ENCODE data around the gene CARD10. TPM values are rescaled to one million over a fixed set of nuclear protein-coding genes. Genes with fewer than 3 reads are reported as not detected.

The CARD10 gene
- total and polyA plus RNA-seq, 2 of the 13 experiments (the other 11 are each of a cell fraction or from before 2014, with no cell fraction given) = 35.2 to 55.8 TPM

DNA sequence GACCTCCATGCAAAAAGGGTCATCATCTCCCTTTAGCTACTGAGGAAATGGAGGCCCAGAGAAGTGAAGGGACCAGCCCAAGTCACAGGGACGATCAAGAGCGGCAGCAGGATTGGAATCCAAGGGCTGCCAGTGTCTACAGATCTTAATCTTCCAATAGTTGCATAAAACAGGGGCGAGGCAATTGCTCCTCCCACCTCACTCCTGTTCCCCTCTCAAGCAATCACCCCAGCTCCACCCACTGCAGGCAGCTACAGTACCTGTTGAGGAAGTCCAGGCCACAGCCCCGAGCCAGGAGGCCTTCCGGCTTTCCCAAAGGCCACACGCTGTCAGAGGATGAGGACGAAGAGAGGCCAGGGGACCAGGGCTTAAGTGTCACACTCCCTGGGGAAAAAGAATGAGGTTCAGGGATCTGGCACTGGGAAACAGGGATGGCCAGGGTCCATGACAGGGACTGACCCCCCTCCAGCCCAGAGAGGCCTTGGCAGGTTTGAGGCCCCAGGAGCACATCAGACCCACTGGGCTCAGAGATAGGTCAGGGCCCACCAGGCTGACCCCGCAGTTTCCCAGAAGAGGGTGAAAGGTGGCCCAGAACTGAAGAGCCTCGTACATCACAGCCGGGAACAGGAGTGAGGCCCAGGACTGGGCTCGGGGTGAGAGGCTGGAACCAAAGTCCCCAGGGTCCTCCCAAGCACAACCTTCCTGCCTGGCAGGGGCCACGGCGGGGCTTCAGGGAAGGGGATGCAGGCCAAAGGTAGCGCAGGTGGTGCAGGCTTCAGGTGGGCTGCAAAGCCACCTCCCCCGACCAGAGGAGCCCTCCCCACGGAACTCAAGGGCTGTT, 16.7 kb downstream of the CARD10 start (continued):
- TF ChIP-seq, protein P1, sequence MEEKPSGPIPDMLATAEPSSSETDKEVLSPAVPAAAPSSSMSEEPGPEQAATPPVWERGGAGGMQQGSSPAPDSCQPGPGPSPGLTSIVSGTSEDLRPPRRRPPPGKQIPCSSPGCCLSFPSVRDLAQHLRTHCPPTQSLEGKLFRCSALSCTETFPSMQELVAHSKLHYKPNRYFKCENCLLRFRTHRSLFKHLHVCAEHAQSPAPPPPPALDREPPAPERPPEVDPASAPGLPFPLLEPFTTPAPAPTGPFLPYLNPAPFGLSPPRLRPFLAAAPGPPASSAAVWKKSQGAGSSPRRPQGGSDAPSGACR (CRISPR knock-in tag; IDR thresholded peaks at IDR 0.05) = no peak
- no peak for TF ChIP-seq PITX1 (CRISPR knock-in tag; IDR thresholded peaks at IDR 0.05)
- TF ChIP-seq HDAC2 (CRISPR knock-in tag; IDR thresholded peaks at IDR 0.05) = no peak
- TF ChIP-seq, protein P2, sequence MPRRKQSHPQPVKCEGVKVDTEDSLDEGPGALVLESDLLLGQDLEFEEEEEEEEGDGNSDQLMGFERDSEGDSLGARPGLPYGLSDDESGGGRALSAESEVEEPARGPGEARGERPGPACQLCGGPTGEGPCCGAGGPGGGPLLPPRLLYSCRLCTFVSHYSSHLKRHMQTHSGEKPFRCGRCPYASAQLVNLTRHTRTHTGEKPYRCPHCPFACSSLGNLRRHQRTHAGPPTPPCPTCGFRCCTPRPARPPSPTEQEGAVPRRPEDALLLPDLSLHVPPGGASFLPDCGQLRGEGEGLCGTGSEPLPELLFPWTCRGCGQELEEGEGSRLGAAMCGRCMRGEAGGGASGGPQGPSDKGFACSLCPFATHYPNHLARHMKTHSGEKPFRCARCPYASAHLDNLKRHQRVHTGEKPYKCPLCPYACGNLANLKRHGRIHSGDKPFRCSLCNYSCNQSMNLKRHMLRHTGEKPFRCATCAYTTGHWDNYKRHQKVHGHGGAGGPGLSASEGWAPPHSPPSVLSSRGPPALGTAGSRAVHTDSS (CRISPR knock-in tag; conservative IDR thresholded peaks at IDR 0.05) = no peak
- TF ChIP-seq ZNF260 (CRISPR knock-in tag; IDR thresholded peaks at IDR 0.05; ENCODE audit: borderline replicate concordance, low read depth) = no peak
- no peak for TF ChIP-seq ZNF484 (CRISPR knock-in tag; IDR thresholded peaks at IDR 0.05; ENCODE audit: borderline replicate concordance, low read depth)
- TF ChIP-seq, protein P3, sequence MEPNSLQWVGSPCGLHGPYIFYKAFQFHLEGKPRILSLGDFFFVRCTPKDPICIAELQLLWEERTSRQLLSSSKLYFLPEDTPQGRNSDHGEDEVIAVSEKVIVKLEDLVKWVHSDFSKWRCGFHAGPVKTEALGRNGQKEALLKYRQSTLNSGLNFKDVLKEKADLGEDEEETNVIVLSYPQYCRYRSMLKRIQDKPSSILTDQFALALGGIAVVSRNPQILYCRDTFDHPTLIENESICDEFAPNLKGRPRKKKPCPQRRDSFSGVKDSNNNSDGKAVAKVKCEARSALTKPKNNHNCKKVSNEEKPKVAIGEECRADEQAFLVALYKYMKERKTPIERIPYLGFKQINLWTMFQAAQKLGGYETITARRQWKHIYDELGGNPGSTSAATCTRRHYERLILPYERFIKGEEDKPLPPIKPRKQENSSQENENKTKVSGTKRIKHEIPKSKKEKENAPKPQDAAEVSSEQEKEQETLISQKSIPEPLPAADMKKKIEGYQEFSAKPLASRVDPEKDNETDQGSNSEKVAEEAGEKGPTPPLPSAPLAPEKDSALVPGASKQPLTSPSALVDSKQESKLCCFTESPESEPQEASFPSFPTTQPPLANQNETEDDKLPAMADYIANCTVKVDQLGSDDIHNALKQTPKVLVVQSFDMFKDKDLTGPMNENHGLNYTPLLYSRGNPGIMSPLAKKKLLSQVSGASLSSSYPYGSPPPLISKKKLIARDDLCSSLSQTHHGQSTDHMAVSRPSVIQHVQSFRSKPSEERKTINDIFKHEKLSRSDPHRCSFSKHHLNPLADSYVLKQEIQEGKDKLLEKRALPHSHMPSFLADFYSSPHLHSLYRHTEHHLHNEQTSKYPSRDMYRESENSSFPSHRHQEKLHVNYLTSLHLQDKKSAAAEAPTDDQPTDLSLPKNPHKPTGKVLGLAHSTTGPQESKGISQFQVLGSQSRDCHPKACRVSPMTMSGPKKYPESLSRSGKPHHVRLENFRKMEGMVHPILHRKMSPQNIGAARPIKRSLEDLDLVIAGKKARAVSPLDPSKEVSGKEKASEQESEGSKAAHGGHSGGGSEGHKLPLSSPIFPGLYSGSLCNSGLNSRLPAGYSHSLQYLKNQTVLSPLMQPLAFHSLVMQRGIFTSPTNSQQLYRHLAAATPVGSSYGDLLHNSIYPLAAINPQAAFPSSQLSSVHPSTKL (CRISPR knock-in tag; IDR thresholded peaks at IDR 0.05) = no peak
- TF ChIP-seq, protein P4, sequence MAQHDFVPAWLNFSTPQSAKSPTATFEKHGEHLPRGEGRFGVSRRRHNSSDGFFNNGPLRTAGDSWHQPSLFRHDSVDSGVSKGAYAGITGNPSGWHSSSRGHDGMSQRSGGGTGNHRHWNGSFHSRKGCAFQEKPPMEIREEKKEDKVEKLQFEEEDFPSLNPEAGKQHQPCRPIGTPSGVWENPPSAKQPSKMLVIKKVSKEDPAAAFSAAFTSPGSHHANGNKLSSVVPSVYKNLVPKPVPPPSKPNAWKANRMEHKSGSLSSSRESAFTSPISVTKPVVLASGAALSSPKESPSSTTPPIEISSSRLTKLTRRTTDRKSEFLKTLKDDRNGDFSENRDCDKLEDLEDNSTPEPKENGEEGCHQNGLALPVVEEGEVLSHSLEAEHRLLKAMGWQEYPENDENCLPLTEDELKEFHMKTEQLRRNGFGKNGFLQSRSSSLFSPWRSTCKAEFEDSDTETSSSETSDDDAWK (CRISPR knock-in tag; IDR thresholded peaks at IDR 0.05) = no peak
- TF ChIP-seq ZNF557 (CRISPR knock-in tag; IDR thresholded peaks at IDR 0.05) = no peak
- TF ChIP-seq, protein P5, sequence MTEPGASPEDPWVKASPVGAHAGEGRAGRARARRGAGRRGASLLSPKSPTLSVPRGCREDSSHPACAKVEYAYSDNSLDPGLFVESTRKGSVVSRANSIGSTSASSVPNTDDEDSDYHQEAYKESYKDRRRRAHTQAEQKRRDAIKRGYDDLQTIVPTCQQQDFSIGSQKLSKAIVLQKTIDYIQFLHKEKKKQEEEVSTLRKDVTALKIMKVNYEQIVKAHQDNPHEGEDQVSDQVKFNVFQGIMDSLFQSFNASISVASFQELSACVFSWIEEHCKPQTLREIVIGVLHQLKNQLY (CRISPR knock-in tag; IDR thresholded peaks at IDR 0.05) = no peak
- no peak for TF ChIP-seq ZNF382 (CRISPR knock-in tag; IDR thresholded peaks at IDR 0.05; ENCODE audit: borderline replicate concordance)

Data from HepG2 (cell line).